Fibroblast of the aortic adventitia (primary cell): ENCODE measurements around the gene ECM2. TPM values are rescaled to one million over a fixed set of nuclear protein-coding genes. Genes with fewer than 3 reads are reported as not detected.
"Not testable (repeated sequence)": the region's sequence is repeated elsewhere in the genome, so short reads cannot be mapped to it uniquely, and the experiment has no call there.

Experiments used
- DNase-seq: peaks from one replicate; pipeline ENCODE4 v3.0.0-alpha.2; 2010; ENCODE audit warnings: low read depth
- H3K4me3 ChIP-seq: 2 replicates; pipeline ENCODE4 v1.5.1; 2011; ENCODE audit warnings: low read depth, mild to moderate bottlenecking, control low read depth, low read length, moderate library complexity
- CTCF ChIP-seq: IDR thresholded peaks from 2 replicates; pipeline ENCODE4 v1.5.1; 2011; ENCODE audit warnings: mild to moderate bottlenecking, low read length, control low read depth, inconsistent platforms; ENCODE audit not compliant: insufficient read depth
- total RNA-seq: library from RNA; depleted of rRNA; stranded (reverse); fragments of >200 nt; gene quantifications from 2 replicates; pipeline ENCODE4 v1.2.3, GENCODE V29; 2012; ENCODE audit warnings: low replicate concordance

The ECM2 gene
- 23.3 and 74.6 TPM in 2 replicates for total RNA-seq

DNA sequence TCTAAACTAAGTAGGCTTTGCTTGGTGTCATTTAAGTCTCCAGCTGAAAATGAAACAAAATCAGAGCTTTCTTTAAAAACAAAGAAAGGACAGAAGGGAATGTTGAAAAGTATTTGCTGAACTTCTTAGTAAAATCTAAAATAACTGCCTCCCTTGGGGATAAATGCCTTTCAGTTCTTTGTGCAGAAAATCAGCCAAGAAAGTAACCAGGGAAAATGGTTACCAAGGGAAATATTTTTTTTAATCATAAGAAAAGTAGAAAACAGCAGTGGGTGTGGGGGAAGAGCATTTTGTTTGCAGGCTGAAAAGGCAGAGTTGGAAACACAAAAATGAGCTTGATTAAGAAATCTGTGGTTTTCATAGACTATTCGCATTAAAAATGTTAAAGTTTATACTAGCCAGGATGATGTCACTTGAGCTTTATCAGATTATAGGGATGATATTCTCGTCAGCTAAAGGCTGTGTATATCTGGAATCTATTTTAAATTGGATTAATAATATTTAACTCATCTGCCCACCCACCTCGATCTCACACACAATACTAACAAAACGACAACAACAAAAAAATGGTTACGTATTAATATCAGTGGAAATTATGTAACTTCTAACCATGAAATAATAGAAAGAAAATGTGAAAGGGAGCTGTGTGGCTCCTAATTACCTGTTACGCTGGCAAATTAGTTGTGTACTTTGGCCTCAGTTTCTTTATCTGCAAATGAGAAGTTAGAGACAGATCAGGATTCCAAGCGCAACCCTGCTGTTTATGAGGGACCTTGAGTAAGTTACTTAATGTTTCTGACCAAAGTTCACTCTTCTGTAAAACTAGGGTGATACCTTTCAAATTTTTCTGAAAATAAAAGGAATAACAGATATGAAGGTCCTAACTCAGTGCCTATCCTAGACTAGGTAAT lies at the start of gene ECM2:
TSS of gene ECM2 (minus strand) at position 51 of the 911 bp plus-strand sequence. CDS start 13,124 bp downstream, outside the sequence.
- peak within 1 kb of the TSS; percentile 48 for H3K4me3 ChIP-seq
- TF ChIP-seq CTCF, result no peak
- DNase-seq, result peak; percentile 90

DNA sequence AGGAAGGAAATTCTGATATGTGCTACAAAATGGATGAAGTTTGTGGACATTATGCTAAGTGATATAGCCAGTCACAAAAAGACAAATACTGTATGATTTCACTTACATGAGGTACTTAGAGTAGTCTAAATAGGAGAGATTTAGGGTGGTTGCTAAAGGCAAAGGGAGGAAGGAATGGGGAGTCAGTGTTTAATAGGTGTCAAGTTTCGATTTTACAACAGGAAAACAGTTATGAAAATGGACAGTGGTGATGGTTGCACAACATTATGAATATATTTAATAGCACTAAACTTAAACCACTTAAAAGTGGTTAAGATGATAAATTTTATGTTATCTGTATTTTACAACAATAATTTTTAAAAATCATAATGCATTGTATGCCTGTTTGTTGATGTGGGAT lies 40.4 kb upstream of the ECM2 start:
- no peak for TF ChIP-seq CTCF
- H3K4me3 ChIP-seq, result no peak overlapping the region
- DNase-seq, result no peak

GRCh38 chr9:92573612-92574011 lies 37.8 kb upstream of the ECM2 start:
- not testable (repeated sequence) for DNase-seq, H3K4me3 ChIP-seq

- H3K4me3 ChIP-seq, DNase-seq: not testable (repeated sequence)
Observed at GRCh38 chr9:92571871-92572270, 36.1 kb upstream of the ECM2 start.

GRCh38 chr9:92564982-92565381 lies 29.2 kb upstream of the ECM2 start:
- no peak for TF ChIP-seq CTCF
- H3K4me3 ChIP-seq, result no peak overlapping the region
- peak; percentile 79 for DNase-seq

DNA sequence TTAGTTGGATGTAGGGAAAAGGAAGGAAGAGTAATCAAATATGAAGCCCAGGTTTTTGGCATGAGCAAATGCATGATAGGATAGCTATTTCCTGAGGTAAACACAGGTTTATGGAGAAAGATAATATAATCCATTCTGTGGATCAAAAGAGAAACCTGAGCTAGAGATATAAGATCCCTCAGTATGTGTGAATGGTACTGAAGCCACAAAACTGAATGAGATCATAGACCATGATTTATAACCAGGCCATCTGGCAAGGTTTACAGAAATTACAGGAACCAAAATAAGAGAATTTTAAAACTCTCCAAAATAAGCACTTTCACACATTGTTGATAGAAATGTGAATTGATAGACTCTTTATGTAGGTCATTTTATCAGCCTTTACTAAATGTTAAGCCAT lies 28.7 kb upstream of the ECM2 start:
- peak; percentile 70 for DNase-seq
- H3K4me3 ChIP-seq, result no peak overlapping the region
- no peak for TF ChIP-seq CTCF

GRCh38 chr9:92563116-92564100 lies 27.6 kb upstream of the ECM2 start:
- peak; percentile 5 for DNase-seq
- H3K4me3 ChIP-seq, result no peak overlapping the region
- TF ChIP-seq CTCF, result no peak
